HG02840 (cell line): ENCODE data around the gene HLF.

ENCODE experiments used
- ATAC-seq: cut with Tn5 transposase; IDR thresholded peaks from one replicate; pipeline ENCODE4 v1.9.1; 2021; ENCODE audit warnings: mild to moderate bottlenecking, moderate library complexity, moderate number of reproducible peaks; ENCODE audit not compliant: unreplicated experiment, low FRiP score

HLF gene

DNA sequence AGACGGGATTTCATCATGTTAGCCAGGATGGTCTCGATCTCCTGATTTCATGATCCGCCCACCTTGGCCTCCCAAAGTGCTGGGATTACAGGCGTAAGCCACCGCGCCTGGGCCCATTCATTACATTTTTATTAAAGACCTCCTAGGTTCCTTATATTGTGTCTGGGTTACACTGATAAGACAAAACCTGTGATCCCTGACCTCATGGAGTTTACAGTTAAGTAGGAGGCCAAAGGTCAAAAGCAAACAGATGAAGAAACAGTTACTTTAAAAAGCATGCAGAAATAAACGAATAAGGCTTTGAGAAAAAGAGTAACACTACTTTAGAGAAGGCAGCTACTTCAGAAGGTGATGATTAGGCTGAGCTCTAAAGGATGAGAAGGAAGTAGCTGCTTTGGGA, 14.9 kb upstream of the HLF start:
- no peak for ATAC-seq

- no peak for ATAC-seq
Observed at GRCh38 chr17:55254375-55254774, 10.4 kb upstream of the HLF start.

DNA sequence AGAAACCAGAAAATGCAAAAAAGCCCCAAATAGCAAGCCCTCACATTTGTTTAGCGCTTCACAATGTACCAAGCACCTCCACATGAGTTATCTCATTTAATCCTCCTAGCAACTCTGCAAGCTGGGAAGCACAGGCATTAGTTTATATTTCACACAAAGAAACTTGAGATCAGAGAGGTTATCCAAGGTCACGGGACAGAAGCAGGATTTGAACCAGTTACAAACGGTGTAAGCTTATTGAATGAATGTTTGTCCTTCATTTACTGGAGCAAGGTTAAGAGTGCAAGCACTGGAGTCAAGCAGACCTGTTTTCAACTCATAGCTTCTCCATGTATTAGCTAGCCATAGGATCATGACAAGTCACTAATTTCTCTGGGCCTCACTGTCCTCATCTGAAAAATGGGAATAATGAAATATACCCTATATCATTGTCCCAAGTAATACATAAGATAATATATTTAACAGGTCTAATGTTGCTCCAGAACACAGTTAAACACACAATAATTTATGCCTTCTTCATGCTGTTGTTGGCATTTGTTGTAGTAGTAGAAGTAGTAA, 6.1 kb upstream of the HLF start:
- ATAC-seq: no peak

DNA sequence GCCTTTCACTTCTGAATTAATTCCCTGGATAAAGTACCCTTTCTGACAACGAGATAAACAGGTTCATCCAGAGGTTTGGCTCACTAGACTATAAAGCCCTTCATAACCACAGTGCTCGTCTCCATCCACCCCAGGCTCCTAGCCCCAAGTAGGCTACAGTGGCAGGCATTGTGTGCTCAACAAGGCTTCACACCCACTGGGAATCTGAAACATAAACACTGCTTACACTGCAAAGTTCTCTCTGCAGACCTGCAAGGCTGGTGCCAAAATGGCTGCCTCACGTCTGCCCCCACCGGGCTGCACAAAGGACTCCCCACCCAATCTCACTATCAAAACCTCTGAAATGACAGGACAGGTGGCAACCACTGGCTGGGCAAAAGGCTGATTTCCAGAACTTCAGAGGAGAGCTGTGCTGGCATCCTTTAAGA, 5.1 kb upstream of the HLF start:
- no peak for ATAC-seq

- no peak for ATAC-seq
Observed at GRCh38 chr17:55261311-55261710, 3.4 kb upstream of the HLF start.

DNA sequence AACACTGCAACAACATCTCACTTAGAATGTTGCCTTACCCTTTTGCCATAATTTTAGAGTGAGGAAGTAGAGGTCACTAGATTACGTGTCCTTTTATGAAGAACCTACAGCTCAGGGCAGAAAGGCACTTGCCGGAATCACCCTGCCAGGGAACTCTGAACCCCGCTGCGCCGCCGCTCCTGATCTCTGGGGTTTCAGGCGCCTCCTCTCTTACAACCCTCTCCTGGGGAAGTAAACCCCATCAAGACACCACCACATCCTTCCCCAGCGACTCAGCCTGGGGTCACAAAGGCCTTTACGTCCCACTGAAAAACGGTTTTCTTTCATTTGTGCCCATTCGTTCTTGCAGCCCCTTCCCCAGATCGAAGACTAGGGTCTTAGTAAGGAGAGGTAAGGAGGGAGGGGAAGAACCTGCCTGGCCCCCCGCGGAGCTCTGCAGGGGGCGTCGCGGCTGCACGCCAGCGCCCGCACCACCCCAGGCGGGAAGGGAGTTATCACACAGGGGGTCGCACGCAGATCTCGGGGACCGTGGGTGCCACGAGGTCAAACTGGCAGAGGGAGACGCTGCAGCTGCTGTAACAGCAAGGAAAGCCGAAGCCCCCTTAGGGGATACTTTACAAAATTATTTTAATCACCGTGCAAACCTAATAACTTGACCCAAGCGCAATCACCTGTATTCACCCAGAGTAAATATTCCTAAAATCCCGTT, 1.0 kb upstream of the HLF start:
- ATAC-seq: no peak

DNA sequence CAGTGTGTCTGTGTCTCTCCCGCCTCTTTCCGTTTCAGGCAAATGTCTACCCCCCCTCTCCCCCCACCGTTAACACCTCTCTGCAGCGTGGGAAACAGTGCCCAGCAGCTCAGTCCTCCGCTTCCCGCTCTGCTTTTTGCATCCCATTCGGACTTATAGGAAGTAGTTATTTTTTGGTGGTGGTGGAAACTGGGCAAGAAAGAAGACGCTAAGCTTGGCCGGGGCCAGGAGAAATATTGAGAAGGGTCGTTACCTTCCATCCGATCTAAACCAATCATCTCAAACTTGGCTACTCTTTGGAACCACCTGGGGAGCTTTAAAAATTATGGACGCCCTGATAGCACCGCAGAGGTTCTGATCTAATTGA, 499 bp upstream of the HLF start:
- ATAC-seq: no peak

DNA sequence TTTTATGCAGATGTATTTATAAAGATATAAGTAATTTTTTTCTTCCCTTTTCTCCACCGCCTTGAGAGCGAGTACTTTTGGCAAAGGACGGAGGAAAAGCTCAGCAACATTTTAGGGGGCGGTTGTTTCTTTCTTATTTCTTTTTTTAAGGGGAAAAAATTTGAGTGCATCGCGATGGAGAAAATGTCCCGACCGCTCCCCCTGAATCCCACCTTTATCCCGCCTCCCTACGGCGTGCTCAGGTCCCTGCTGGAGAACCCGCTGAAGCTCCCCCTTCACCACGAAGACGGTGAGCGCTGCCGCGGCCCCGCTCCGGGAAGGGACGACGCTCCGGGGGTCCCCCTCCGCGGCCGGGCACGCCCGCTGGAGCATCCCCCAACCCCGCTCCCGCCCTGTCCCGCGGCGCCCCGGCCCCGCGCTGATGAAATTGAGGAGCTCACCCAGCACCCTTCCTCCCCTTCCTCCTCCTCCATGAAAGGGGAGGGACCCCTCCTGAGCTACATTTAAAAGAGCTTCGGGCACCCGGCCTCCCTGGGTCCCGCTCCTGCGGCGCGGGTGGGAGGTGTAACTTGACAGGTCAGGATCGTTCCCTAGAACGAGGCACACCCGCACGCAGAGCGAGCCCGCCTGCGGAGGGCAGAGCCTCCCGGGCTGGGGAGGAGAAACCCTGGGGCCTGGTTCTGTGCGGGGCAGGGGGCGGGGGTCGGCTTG, 706 bp downstream of the HLF start:
- no peak for ATAC-seq

GRCh38 chr17:55266051-55266957, 1.5 kb downstream of the HLF start:
- no peak for ATAC-seq

GRCh38 chr17:55266958-55267688, 2.4 kb downstream of the HLF start:
- no peak for ATAC-seq

GRCh38 chr17:55267777-55268648, 3.3 kb downstream of the HLF start:
- no peak for ATAC-seq

DNA sequence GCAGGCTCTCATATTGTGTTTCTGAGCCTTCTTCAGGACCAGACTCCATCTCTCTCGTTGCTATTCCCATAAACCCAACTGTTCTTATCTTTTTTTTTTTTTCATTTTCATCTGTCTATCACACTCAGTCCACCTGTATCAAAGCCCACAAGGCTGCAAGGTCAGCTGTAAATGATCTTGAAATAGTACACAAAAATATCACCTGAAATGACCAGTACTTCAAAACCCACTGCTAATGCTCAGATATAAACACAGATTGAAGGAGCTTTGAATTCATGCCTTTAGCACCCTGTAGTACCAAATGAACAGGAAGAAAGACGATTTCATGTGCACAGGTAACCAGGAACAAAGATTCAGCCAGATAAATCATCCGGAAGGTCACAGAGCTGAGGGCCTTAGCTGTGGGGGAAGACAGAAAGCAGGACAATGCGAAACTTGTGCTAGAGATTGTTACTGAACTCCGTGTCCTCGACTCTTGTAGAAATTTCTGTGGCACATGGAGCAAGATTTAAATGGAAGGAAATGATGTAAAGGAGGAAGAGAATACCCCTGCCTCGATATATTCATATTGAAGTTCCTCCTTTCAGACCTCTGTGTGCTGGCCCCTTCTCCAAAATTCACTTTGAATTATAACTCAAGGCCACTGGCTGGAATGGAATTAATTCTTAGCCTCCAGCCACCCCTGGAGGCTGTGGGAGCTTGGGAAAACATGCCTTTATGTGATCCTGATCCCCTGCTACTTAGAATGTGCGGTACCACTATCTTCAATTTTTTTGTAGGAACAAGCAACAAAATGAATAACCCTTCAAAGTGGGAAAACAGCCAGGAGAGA, 4.1 kb downstream of the HLF start:
- no peak for ATAC-seq

- ATAC-seq: no peak
Observed at GRCh38 chr17:55269894-55270293, 5.1 kb downstream of the HLF start.

GRCh38 chr17:55271223-55271571, 6.4 kb downstream of the HLF start:
- no peak for ATAC-seq

- ATAC-seq: no peak
Observed at GRCh38 chr17:55271958-55272710, 7.4 kb downstream of the HLF start.

GRCh38 chr17:55272711-55273578, 8.2 kb downstream of the HLF start:
- ATAC-seq: no peak
